SIG-M5 (cell line): Measurements from ENCODE around the gene DACT3.

ENCODE experiments used
- DNase-seq: peaks from one replicate; lab custom pipeline; 2025; lab: John Stamatoyannopoulos, UW

Gene DACT3

GRCh38 chr19:46661020-46661731 is at the start of gene DACT3:
TSS of gene DACT3 (minus strand) at chr19:46661182. CDS start at chr19:46661064, 118 bp downstream.
- DNase-seq = peak; percentile 97

GRCh38 chr19:46710687-46711086 is 49.7 kb upstream of the DACT3 start:
- no peak for DNase-seq

GRCh38 chr19:46704379-46705076 is 43.5 kb upstream of the DACT3 start:
- DNase-seq = no peak

GRCh38 chr19:46700704-46701103 is 39.7 kb upstream of the DACT3 start:
- DNase-seq = no peak

GRCh38 chr19:46698395-46699321 is 37.7 kb upstream of the DACT3 start:
- DNase-seq = no peak

DNA sequence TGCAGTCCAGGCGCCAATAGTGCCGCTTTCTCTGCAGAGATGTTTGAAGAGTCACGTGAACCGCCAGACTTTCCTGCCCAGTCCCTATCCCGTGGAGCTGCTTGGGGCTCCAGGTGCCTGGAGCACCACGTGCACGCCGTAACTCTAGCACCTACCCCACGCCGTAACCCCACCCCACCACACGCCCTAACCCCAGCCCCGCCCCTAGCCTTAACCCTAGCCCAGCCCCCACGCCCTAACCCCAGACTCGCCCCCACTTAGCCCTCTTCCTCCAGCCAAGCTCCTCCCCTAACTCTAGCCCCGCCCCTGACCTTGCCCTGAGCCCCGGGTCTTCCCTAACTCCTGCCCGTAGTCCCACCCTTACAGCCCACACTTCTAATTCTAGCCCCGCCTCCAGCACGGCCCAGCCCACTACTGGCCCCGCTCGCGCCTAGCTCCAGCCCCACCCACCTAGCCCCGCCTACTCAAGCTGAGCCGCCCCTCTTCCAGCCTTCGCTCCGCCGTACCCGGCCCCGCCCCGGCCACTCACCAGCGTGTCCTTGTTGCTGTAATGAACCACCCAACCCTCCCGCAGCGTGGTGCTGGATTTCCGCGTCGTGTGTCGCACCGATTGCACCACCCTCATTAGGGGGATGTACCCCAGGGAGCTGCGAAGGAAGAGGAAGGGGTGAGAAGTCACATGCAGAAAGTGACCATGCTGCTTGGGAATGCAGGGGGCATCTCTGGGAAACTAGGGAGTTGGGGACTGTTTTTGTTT is 36.4 kb upstream of the DACT3 start:
- DNase-seq = peak; percentile 30

GRCh38 chr19:46696866-46697203 is 35.9 kb upstream of the DACT3 start:
- DNase-seq = no peak

DNA sequence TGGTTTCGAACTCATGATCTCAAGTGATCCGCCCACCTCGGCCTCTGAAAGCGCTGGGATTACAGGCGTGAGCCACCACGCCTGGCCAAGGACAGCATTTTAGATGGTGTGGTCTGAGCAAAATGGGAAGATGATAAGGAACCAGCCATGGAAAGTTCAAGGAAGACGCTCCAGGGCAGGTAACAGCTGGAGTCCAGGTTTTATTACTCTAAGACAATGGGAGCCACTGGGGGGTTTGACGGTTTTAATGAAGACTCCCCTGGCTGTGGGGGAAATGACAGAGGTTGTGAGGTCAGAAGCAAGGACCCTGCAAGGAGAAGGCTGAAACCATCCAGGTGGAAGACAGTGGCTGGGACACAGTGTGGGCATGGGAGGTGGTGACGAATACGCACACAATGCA is 35.1 kb upstream of the DACT3 start:
- DNase-seq = no peak

DNA sequence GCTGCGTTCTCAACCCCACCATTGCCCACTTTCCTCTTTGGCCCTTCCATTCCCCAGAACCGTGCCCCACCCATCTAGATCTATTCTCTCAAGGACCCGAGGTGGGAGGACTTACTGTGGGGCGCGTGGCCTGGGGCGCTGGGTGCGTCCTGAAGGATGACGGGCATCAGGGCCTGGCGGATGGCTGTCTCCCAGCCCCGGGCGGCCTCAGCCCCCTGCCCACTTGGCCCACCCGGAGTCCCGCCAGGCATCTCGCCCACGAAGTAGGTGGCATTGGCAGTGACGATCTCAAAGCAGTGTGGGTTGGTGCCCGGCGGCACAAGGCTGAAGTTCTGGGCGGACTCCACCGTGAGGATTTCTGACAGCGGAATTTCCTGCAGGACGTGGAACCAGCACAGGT is 32.8 kb upstream of the DACT3 start:
- DNase-seq = no peak

DNA sequence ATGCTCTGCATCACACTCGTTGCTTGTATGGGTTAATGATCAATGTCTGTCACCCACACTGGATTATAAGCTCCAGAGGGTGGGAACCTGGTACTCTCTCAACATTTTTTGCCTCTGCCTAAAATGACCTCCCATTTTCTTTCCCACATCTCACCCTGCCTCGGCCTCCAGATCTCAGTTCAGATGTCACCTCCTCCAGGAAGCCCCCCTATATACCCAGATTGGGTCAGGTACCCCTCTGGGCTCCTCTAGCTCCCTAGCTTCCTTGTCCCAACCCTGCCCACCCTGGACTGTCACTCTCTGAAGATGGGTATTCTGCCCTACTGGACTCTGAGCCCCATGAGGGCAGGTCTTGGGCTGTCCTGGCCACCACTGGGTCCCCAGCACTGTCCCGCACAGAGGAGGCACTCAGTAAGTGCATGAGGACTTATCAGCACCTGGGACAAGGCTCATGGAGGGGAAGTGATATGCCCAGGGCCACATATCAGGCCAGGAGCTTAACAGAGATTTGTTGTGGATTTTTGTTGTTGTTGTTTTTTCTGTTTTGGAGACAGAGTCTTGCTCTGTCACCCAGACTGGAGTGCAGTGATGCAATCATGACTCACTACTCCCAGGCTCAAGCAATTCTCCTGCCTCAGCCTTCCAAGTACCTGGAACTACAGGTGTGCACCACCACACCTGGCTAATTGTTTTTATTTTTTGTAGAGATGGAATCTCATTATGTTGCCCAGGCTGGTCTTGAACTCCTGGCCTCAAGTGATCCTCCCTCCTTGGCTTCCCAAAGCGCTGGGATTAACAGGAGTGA is 32.1 kb upstream of the DACT3 start:
- no peak for DNase-seq

DNA sequence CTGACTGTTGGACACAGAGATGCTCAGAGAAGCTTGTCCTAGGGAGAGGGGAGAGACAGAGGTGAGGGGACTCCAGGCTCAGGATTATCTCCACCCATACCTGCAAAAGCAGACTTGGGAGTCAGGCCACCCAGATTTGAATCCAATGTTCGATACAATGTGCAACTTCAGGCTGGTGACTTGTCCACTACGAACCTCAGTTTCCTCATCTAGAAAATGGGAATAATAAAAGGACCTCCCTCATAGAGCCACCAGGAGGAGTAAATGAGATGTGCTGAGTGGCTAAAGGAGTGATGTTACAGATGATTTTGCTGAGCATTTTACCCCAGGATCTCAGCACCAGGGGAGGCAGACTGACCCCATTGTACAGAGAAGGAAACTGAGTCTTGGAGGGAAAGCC is 31.0 kb upstream of the DACT3 start:
- no peak for DNase-seq

DNA sequence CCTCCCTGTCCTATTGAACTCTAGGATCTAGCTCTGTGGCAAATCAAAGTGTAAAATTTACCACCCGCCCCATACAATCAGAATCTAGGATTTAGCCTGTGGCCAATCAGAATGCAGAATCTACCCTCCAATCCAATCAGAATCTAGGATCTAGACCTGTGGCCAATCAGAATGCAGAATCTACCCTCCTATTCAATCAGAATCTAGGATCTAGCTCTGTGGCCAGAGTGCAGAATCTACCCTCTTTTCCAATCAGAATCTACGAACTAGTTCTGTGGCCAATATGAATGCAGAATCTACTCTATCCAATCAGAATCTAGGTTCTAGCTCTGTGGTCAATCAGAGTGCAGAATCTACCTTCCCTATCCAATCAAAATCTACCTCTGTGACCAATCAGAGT is 30.1 kb upstream of the DACT3 start:
- DNase-seq = no peak

- no peak for DNase-seq
Measured at GRCh38 chr19:46689358-46689757, 28.4 kb upstream of the DACT3 start.

GRCh38 chr19:46687438-46688145 is 26.6 kb upstream of the DACT3 start:
- no peak for DNase-seq

DNA sequence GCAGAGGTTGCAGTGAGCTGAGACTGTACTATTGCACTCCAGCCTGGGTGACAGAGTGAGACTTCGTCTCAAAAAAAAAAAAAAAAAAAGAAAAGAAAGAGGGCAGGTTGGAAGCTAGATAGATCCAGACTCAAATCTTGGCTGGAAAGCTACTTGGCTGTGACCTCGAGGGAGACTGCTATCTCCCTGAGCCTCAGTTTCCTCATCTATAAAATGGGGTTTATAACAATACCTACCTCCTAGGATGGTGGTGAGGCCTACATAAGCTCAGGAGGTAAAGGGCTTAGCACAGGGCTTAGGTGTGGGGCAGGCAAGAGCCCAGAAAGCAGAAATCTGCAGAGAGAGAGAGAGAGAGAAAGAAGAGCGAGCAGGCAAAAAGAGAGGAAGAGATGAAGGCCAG is 24.2 kb upstream of the DACT3 start:
- no peak for DNase-seq

- DNase-seq = no peak
Measured at GRCh38 chr19:46678110-46678732, 17.2 kb upstream of the DACT3 start.

- no peak for DNase-seq
Measured at GRCh38 chr19:46674416-46675178, 13.6 kb upstream of the DACT3 start.

- no peak for DNase-seq
Measured at GRCh38 chr19:46670813-46671212, 9.8 kb upstream of the DACT3 start.

DNA sequence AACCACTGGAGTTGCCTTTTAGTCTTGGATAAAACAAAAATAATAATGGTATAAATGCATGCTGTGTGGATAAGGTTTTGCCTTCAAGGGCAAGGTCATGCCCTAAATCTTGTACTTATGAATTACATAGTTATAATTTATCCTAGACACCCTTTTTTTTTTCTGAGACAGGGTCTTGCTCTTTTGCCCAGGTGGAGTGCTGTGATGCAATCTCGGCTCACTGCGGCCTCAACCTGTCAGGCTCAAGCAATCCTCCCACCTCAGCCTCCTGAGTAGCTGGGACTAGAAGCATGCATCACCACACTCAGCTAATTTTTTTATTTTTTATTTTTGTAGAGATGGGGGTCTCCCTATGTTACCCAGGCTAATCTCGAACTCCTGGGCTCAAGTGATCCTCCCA is 7.7 kb upstream of the DACT3 start:
- DNase-seq = no peak
